OCI-LY3 (cell line): ENCODE data around the gene DSCAM.

Experiments
- H2AFZ ChIP-seq: fragments of 200-600, 300-600 bp; shearing (Covaris generic); 2 replicates; pipeline ENCODE4 v1.6.0; 2014; ENCODE audit warnings: antibody characterized with exemption, low read depth, low read length
- H3K27ac ChIP-seq: fragments of 200-600, 300-600 bp; sonication (generic); 2 replicates; pipeline ENCODE4 v1.5.1; 2014; ENCODE audit warnings: mild to moderate bottlenecking, low read length, moderate library complexity, mixed read lengths
- H3K27me3 ChIP-seq: fragments of 200-600, 300-600 bp; sonication (generic); 2 replicates; pipeline ENCODE4 v1.6.1; 2014; ENCODE audit warnings: low read depth, low read length, mixed read lengths
- H3K36me3 ChIP-seq: fragments of 200-600, 300-600 bp; sonication (generic); replicated peaks from 2 replicates; pipeline ENCODE3; 2014; ENCODE audit warnings: low read depth, low read length, mixed read lengths
- H3K4me1 ChIP-seq: fragments of 300-600, 200-600 bp; sonication (generic); 2 replicates; pipeline ENCODE4 v1.6.1; 2014; ENCODE audit warnings: low read length, mixed read lengths
- H3K4me2 ChIP-seq: fragments of 200-600, 300-600 bp; sonication (generic); 2 replicates; pipeline ENCODE4 v1.6.1; 2014; ENCODE audit warnings: low read length, mixed read lengths
- H3K4me3 ChIP-seq: fragments of 300-600, 200-600 bp; sonication (generic); 2 replicates; pipeline ENCODE4 v1.5.1; 2014; ENCODE audit warnings: antibody characterized with exemption, mild to moderate bottlenecking, low read length, moderate library complexity
- H3K79me2 ChIP-seq: fragments of 300-600, 200-600 bp; shearing (Covaris generic); 2 replicates; pipeline ENCODE4 v1.6.1; 2014; ENCODE audit warnings: mild to moderate bottlenecking, low read length, mixed read lengths
- H3K9ac ChIP-seq: fragments of 300-600, 200-600 bp; shearing (Covaris generic); 2 replicates; pipeline ENCODE4 v1.6.0; 2014; ENCODE audit warnings: mild to moderate bottlenecking, low read length, moderate library complexity
- H3K9me3 ChIP-seq: fragments of 200-600, 300-600 bp; shearing (Covaris generic); 2 replicates; pipeline ENCODE4 v1.6.1; 2014; ENCODE audit warnings: low read length, mixed read lengths; ENCODE audit not compliant: insufficient read depth
- H4K20me1 ChIP-seq: fragments of 200-600, 300-600 bp; sonication (generic); 2 replicates; pipeline ENCODE4 v1.6.1; 2016; ENCODE audit warnings: low read length, mixed read lengths; ENCODE audit not compliant: insufficient read depth
- EZH2phosphoT487 ChIP-seq: fragments of 200-600 bp; shearing (Covaris generic); IDR thresholded peaks from 2 replicates; pipeline ENCODE4 v1.6.1; 2018; ENCODE audit warnings: antibody characterized with exemption, mixed run types, low read depth
- TF ChIP-seq, protein P1 (sequence below): fragments of 200-600, 300-600 bp; sonication (generic); IDR thresholded peaks from 2 replicates; pipeline ENCODE4 v1.5.1; 2014; ENCODE audit warnings: antibody characterized with exemption, low read length, low read depth

DSCAM gene

DNA sequence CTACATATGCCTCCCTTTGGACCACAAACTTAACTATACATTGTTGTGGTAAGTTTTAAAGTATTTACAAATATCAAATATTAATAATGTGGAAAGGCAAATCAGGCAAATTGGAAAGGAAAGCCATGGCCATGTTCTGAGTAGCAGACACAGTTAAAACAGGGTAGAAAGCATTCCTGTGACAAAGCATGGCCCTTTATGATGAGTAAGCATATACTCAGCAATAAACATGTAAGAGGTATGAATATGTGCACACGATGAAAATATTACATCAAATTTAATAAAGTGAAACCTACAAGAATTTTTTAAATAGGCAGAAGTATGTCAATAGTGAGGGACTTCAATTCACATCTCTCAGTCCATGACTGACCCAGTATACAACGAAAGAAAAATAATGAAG lies 389.2 kb downstream of the DSCAM start:
- H3K27me3 ChIP-seq = no peaks in the 10 kb centered on the region
- H3K9me3 ChIP-seq = no peaks in the 10 kb centered on the region
- no peaks in the 10 kb centered on the region for H3K4me1 ChIP-seq
- no peaks in the 10 kb centered on the region for H3K79me2 ChIP-seq
- TF ChIP-seq, protein P1, sequence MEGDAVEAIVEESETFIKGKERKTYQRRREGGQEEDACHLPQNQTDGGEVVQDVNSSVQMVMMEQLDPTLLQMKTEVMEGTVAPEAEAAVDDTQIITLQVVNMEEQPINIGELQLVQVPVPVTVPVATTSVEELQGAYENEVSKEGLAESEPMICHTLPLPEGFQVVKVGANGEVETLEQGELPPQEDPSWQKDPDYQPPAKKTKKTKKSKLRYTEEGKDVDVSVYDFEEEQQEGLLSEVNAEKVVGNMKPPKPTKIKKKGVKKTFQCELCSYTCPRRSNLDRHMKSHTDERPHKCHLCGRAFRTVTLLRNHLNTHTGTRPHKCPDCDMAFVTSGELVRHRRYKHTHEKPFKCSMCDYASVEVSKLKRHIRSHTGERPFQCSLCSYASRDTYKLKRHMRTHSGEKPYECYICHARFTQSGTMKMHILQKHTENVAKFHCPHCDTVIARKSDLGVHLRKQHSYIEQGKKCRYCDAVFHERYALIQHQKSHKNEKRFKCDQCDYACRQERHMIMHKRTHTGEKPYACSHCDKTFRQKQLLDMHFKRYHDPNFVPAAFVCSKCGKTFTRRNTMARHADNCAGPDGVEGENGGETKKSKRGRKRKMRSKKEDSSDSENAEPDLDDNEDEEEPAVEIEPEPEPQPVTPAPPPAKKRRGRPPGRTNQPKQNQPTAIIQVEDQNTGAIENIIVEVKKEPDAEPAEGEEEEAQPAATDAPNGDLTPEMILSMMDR = no peak
- no peak for TF ChIP-seq EZH2phosphoT487
- H3K4me2 ChIP-seq = no peak overlapping the region
- no peak overlapping the region for H3K4me3 ChIP-seq
- H3K36me3 ChIP-seq = no peaks in the 10 kb centered on the region
- H2AFZ ChIP-seq = no peak overlapping the region
- no peaks in the 10 kb centered on the region for H4K20me1 ChIP-seq
- H3K9ac ChIP-seq = no peak overlapping the region
- no peak overlapping the region for H3K27ac ChIP-seq

GRCh38 chr21:40454057-40454456 lies 392.9 kb downstream of the DSCAM start:
- Histone ChIP-seq H3K27me3 (no peaks in the 10 kb centered on the region), H3K9me3 (no peaks in the 10 kb centered on the region), H3K36me3 (no peaks in the 10 kb centered on the region), H4K20me1 (no peaks in the 10 kb centered on the region), H3K79me2 (no peaks in the 10 kb centered on the region), H2AFZ (no peak overlapping the region), H3K27ac (no peak overlapping the region), H3K4me1 (no peaks in the 10 kb centered on the region), H3K4me3 (no peak overlapping the region), H3K9ac (no peak overlapping the region), H3K4me2 (no peak overlapping the region)
- TF ChIP-seq, protein P1 = no peak
- no peak for TF ChIP-seq EZH2phosphoT487

- Histone ChIP-seq H3K4me1 (no peaks in the 10 kb centered on the region), H3K79me2 (no peaks in the 10 kb centered on the region), H3K4me2 (no peak overlapping the region), H3K27ac (no peak overlapping the region), H3K36me3 (no peaks in the 10 kb centered on the region), H2AFZ (no peak overlapping the region), H3K9me3 (no peaks in the 10 kb centered on the region), H3K9ac (no peak overlapping the region), H4K20me1 (no peaks in the 10 kb centered on the region), H3K4me3 (no peak overlapping the region), H3K27me3 (no peaks in the 10 kb centered on the region)
- no peak for TF ChIP-seq EZH2phosphoT487
- TF ChIP-seq, protein P1 = no peak
Observed at GRCh38 chr21:40453183-40453582, 393.8 kb downstream of the DSCAM start.

GRCh38 chr21:40452548-40452947 lies 394.4 kb downstream of the DSCAM start:
- Histone ChIP-seq H3K9me3 (no peaks in the 10 kb centered on the region), H3K4me3 (no peak overlapping the region), H3K27me3 (no peaks in the 10 kb centered on the region), H3K9ac (no peak overlapping the region), H3K36me3 (no peaks in the 10 kb centered on the region), H3K79me2 (no peaks in the 10 kb centered on the region), H3K4me2 (no peak overlapping the region), H3K27ac (no peak overlapping the region), H2AFZ (no peak overlapping the region), H4K20me1 (no peaks in the 10 kb centered on the region), H3K4me1 (no peaks in the 10 kb centered on the region)
- TF ChIP-seq, protein P1 = no peak
- no peak for TF ChIP-seq EZH2phosphoT487
